Measurements from ENCODE around the gene SSPN. TPM values are rescaled to one million over a fixed set of nuclear protein-coding genes. Genes with fewer than 3 reads are reported as not detected.

Gene SSPN
- total and polyA plus RNA-seq, 9 of the 15 experiments (the other 6 are each of a cell fraction or from before 2014, with no cell fraction given): 0.40 TPM; not detected in 8

DNA sequence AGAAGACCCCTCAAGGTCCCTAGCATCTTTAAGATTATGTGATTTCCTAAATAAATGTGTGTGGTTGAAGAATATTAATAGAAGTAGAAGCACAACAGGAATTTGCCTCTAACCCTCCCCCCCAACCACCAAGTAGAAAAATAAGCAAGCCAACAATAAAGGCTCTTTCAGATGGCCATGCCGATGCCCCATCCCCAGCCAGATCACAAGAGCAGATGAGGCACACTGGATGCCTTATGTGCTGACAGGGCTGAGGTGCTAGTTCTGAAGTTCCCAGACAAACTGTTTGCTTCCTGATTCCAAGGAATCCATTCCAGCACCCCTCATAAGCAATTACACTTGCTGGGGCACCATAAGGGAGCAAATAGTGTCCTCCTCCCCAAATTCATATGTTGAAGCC is 90.0 kb downstream of the SSPN start:
- 27% methylated on average over 1 of the region's 1 CpG for WGBS (ENCODE audit: insufficient coverage, low coverage, missing lambda C conversion rate)
- H3K4me1 ChIP-seq (replicated peaks in 1 of 2; ENCODE audit: control insufficient read depth in 2 of 2, insufficient read depth in 2 of 2, low read length in 2 of 2): no peaks in the 10 kb centered on the region; a peak in 1 of 5 replicates
- no peaks in the 10 kb centered on the region for H4K20me1 ChIP-seq (replicated peaks; ENCODE audit: control insufficient read depth, insufficient read depth, low read length)
- ChIA-PET POLR2A (no interaction called here), CTCF (ENCODE audit: low intra/inter-chr PET ratio) (no interaction called here)
- no peak overlapping the region for H3K9ac ChIP-seq (ENCODE audit: insufficient read depth in 1 of 2, low read depth in 2 of 2, low read length in 2 of 2)
- H2AFZ ChIP-seq (ENCODE audit: low read depth, low read length): no peak overlapping the region
- H3K9me1 ChIP-seq (ENCODE audit: control insufficient read depth, insufficient read depth, low read length): no peaks in the 10 kb centered on the region
- no peak for FAIRE-seq
- H3K4me2 ChIP-seq (ENCODE audit: insufficient read depth, low read length): no peak overlapping the region
- no TSS peak for BruUV-seq (replicated peaks)
- intact Hi-C loops (cut with micrococcal nuclease): no loop called here
- TF ChIP-seq KDM1A (IDR thresholded peaks at IDR 0.05) (no peak), RAD51 (IDR thresholded peaks at IDR 0.05; ENCODE audit: borderline replicate concordance, low read depth) (no peak), PCBP1 (IDR thresholded peaks at IDR 0.05; ENCODE audit: low read depth, low read length, poor library complexity, severe bottlenecking) (no peak), ZNF445 (CRISPR knock-in tag; IDR thresholded peaks at IDR 0.05; ENCODE audit: low read depth) (no peak), PPARD (CRISPR knock-in tag; IDR thresholded peaks at IDR 0.05) (no peak), GABPB2 (CRISPR knock-in tag; conservative IDR thresholded peaks at IDR 0.05) (no peak)
- TF ChIP-seq, protein P1, sequence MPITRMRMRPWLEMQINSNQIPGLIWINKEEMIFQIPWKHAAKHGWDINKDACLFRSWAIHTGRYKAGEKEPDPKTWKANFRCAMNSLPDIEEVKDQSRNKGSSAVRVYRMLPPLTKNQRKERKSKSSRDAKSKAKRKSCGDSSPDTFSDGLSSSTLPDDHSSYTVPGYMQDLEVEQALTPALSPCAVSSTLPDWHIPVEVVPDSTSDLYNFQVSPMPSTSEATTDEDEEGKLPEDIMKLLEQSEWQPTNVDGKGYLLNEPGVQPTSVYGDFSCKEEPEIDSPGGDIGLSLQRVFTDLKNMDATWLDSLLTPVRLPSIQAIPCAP (CRISPR knock-in tag; IDR thresholded peaks at IDR 0.05; ENCODE audit: borderline replicate concordance): no peak
- TF ChIP-seq, protein P2, sequence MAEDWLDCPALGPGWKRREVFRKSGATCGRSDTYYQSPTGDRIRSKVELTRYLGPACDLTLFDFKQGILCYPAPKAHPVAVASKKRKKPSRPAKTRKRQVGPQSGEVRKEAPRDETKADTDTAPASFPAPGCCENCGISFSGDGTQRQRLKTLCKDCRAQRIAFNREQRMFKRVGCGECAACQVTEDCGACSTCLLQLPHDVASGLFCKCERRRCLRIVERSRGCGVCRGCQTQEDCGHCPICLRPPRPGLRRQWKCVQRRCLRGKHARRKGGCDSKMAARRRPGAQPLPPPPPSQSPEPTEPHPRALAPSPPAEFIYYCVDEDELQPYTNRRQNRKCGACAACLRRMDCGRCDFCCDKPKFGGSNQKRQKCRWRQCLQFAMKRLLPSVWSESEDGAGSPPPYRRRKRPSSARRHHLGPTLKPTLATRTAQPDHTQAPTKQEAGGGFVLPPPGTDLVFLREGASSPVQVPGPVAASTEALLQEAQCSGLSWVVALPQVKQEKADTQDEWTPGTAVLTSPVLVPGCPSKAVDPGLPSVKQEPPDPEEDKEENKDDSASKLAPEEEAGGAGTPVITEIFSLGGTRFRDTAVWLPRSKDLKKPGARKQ (CRISPR knock-in tag; IDR thresholded peaks at IDR 0.05): no peak
- H3K27ac ChIP-seq (ENCODE audit: extremely low read depth, low read depth, low read length): no peak overlapping the region
- H3K36me3 ChIP-seq (ENCODE audit: control insufficient read depth, insufficient read depth, low read length): no peaks in the 10 kb centered on the region
- no peak for ATAC-seq
- H3K27me3 ChIP-seq (ENCODE audit: control insufficient read depth in 2 of 2, insufficient read depth in 2 of 2, low read length in 2 of 2): no peaks in the 10 kb centered on the region; a peak in 1 of 5 replicates
- in situ Hi-C loops (cut with MboI): no loop called here
- H3K79me2 ChIP-seq (ENCODE audit: control insufficient read depth, insufficient read depth, low read length): no peaks in the 10 kb centered on the region
- DNase-seq (ENCODE audit: extremely low read depth in 1 of 4, low spot score in 3 of 4): no peak
- no peaks in the 10 kb centered on the region for H3K9me3 ChIP-seq (replicated peaks; ENCODE audit: control insufficient read depth, insufficient read depth, low read depth, low read length)
- H3K4me3 ChIP-seq: no peak overlapping the region

All from K562 (cell line).